CD14-positive monocyte (primary cell): ENCODE data around the gene ZSCAN10. TPM values are rescaled to one million over a fixed set of nuclear protein-coding genes. Genes with fewer than 3 reads are reported as not detected.
A peak's percentile ranks its signal among the peaks of the same experiment; 100 is the strongest.

Experiments
- DNase-seq, 3 donors: peaks; one replicate each; pipeline ENCODE4 v3.0.0-alpha.2; 2011 to 2022
- H2AFZ ChIP-seq: 2 replicates; pipeline ENCODE4 v1.6.0; 2012; ENCODE audit warnings: mild to moderate bottlenecking, low read depth, low read length, inconsistent platforms; ENCODE audit not compliant: insufficient read depth, poor library complexity, severe bottlenecking
- H3K27ac ChIP-seq, 2 donors: 1 replicate in 1 of 2; 2 replicates in 1 of 2; pipeline ENCODE4 v1.5.1; 2012 to 2013; ENCODE audit warnings: low read length in 2 of 2, control low read depth in 1 of 2, inconsistent platforms in 1 of 2, low read depth in 1 of 2, mild to moderate bottlenecking in 1 of 2
- H3K27me3 ChIP-seq, 2 donors: one replicate each; pipeline versions ENCODE4 v1.6.0 to v1.6.1; 2011 to 2013; ENCODE audit warnings: low read length in 2 of 2; ENCODE audit not compliant: control insufficient read depth in 2 of 2, insufficient read depth in 2 of 2
- H3K36me3 ChIP-seq, 2 donors: replicated peaks in 1 of 2; 1 replicate in 1 of 2; 2 replicates in 1 of 2; pipeline versions ENCODE4 v1.5.1 to v1.6.1; 2012 to 2013; ENCODE audit warnings: low read length in 2 of 2, control low read depth in 1 of 2, inconsistent platforms in 1 of 2, mild to moderate bottlenecking in 1 of 2; ENCODE audit not compliant: insufficient read depth in 2 of 2, control insufficient read depth in 1 of 2
- H3K4me1 ChIP-seq, 2 donors: 1 replicate in 1 of 2; 2 replicates in 1 of 2; pipeline versions ENCODE4 v1.5.1 to v1.6.1; 2012 to 2013; ENCODE audit warnings: low read length in 2 of 2, control low read depth in 1 of 2, inconsistent platforms in 1 of 2, mild to moderate bottlenecking in 1 of 2, moderate library complexity in 1 of 2; ENCODE audit not compliant: insufficient read depth in 2 of 2, control insufficient read depth in 1 of 2
- H3K4me2 ChIP-seq: replicated peaks from 2 replicates; pipeline ENCODE3; 2012; ENCODE audit warnings: low read length, moderate library complexity, mild to moderate bottlenecking; ENCODE audit not compliant: poor library complexity, severe bottlenecking; ENCODE audit errors: extremely low read depth
- H3K4me3 ChIP-seq, 3 experiments: fragments of 200-600 bp in 1 of 3; sonication (generic) in 1 of 3; replicated peaks in 1 of 3; 1 replicate in 2 of 3; 2 replicates in 1 of 3; pipeline ENCODE4 v1.5.1; 2011 to 2013; ENCODE audit warnings: low read length in 3 of 3, mild to moderate bottlenecking in 3 of 3, control low read depth in 2 of 3, low read depth in 2 of 3, inconsistent platforms in 1 of 3, moderate library complexity in 1 of 3
- H3K79me2 ChIP-seq: 2 replicates; pipeline ENCODE4 v1.6.0; 2012; ENCODE audit warnings: mild to moderate bottlenecking, control low read depth, inconsistent platforms, low read length, moderate library complexity; ENCODE audit not compliant: insufficient read depth
- H3K9ac ChIP-seq: 2 replicates; pipeline ENCODE4 v1.6.0; 2017; ENCODE audit warnings: low read length, mild to moderate bottlenecking; ENCODE audit not compliant: insufficient read depth, poor library complexity, severe bottlenecking
- H3K9me3 ChIP-seq, 2 donors: replicated peaks in 1 of 2; 1 replicate in 1 of 2; 2 replicates in 1 of 2; pipeline versions ENCODE4 v1.5.1 to v1.6.1; 2012 to 2013; ENCODE audit warnings: low read length in 2 of 2, control low read depth in 1 of 2; ENCODE audit not compliant: control insufficient read depth in 1 of 2, insufficient read depth in 1 of 2
- H4K20me1 ChIP-seq: 2 replicates; pipeline ENCODE4 v1.6.0; 2012; ENCODE audit warnings: mild to moderate bottlenecking, low read length, control low read depth, moderate library complexity; ENCODE audit not compliant: insufficient read depth
- H3K27ac Mint-ChIP-seq, 7 donors: one replicate each; pipeline ENCODE4 v1.8.0; 2020; ENCODE audit warnings: mild to moderate bottlenecking in 7 of 7, mixed read lengths in 7 of 7, moderate library complexity in 6 of 7, inconsistent platforms in 2 of 7
- H3K27me3 Mint-ChIP-seq, 3 donors: one replicate each; pipeline ENCODE4 v1.8.0; 2021 to 2022; ENCODE audit warnings: low read depth in 3 of 3, mild to moderate bottlenecking in 3 of 3, mixed read lengths in 3 of 3, moderate library complexity in 3 of 3, inconsistent platforms in 1 of 3
- H3K36me3 Mint-ChIP-seq, 2 donors: one replicate each; pipeline ENCODE4 v1.8.0; 2020; ENCODE audit warnings: mixed read lengths in 2 of 2, inconsistent platforms in 1 of 2, mild to moderate bottlenecking in 1 of 2
- H3K4me1 Mint-ChIP-seq: one replicate; pipeline ENCODE4 v1.8.0; 2020; ENCODE audit warnings: mild to moderate bottlenecking, mixed read lengths
- H3K4me3 Mint-ChIP-seq, 2 donors: one replicate each; pipeline ENCODE4 v1.8.0; 2020; ENCODE audit warnings: mild to moderate bottlenecking in 2 of 2, mixed read lengths in 2 of 2, moderate library complexity in 1 of 2
- H3K9me3 Mint-ChIP-seq, 7 donors: one replicate each; pipeline ENCODE4 v1.8.0; 2020 to 2022; ENCODE audit warnings: mixed read lengths in 7 of 7, mild to moderate bottlenecking in 6 of 7, moderate library complexity in 6 of 7, inconsistent platforms in 2 of 7
- WGBS: methylation state at CpG from one replicate; pipeline ENCODE4 v1.1.5; 2013; ENCODE audit warnings: missing lambda C conversion rate; ENCODE audit not compliant: insufficient coverage; 5-methylcytosine and 5-hydroxymethylcytosine counted together
- intact Hi-C, 2 donors: fragments of 100-400 bp; cut with micrococcal nuclease; formaldehyde crosslinking; loops; one replicate each; pipeline versions ENCODE4 v1.15.0 to v1.15.1; 2023
- polyA plus RNA-seq, 3 donors: library from polyadenylated mRNA; depleted of rRNA in 1 of 3; unstranded in 2 of 3; stranded (reverse) in 1 of 3; fragments of 300-500 nt in 2 of 3; fragments of >200 nt in 1 of 3; fragmentation: Illumina TruSeq in 2 of 3; gene quantifications; 1 replicate in 2 of 3; 2 replicates in 1 of 3; pipeline ENCODE4 v1.2.3, GENCODE V29; 2012 to 2021
- TF ChIP-seq, protein P1 (sequence below): fragments of 200-600 bp; IDR thresholded peaks from one replicate; pipeline ENCODE4 v1.8.0; 2022; ENCODE audit warnings: antibody characterized with exemption, mild to moderate bottlenecking

Gene ZSCAN10
- polyA plus RNA-seq, 3 donors: 0.29 TPM; not detected in 2

- Histone ChIP-seq H3K4me2 (no peak overlapping the region), H3K27ac (no peak overlapping the region), H3K27me3 (no peaks in the 10 kb centered on the region), H3K9me3 (no peaks in the 10 kb centered on the region), H2AFZ (no peak overlapping the region), H3K79me2 (peaks cover 15% of the 10 kb centered on the region), H4K20me1 (no peaks in the 10 kb centered on the region), H3K4me3 (no peak overlapping the region), H3K4me1 (peaks cover 30 to 45% of the 10 kb centered on the region in 2 donors), H3K36me3 (no peaks in the 10 kb centered on the region), H3K9ac (no peak overlapping the region)
- Mint-ChIP-seq H3K4me3 (no peak overlapping the region), H3K36me3 (peaks cover 4 to 6% of the 10 kb centered on the region in 2 donors), H3K4me1 (peaks cover 35% of the 10 kb centered on the region), H3K9me3 (no peaks in the 10 kb centered on the region), H3K27ac (peak overlapping the region in 1 of 7 donors; percentile 57), H3K27me3 (peaks cover 4 to 8% (median 4%) of the 10 kb centered on the region in 3 donors)
- 94% methylated on average over 6 of the region's 6 CpGs for WGBS
- TF ChIP-seq, protein P1, sequence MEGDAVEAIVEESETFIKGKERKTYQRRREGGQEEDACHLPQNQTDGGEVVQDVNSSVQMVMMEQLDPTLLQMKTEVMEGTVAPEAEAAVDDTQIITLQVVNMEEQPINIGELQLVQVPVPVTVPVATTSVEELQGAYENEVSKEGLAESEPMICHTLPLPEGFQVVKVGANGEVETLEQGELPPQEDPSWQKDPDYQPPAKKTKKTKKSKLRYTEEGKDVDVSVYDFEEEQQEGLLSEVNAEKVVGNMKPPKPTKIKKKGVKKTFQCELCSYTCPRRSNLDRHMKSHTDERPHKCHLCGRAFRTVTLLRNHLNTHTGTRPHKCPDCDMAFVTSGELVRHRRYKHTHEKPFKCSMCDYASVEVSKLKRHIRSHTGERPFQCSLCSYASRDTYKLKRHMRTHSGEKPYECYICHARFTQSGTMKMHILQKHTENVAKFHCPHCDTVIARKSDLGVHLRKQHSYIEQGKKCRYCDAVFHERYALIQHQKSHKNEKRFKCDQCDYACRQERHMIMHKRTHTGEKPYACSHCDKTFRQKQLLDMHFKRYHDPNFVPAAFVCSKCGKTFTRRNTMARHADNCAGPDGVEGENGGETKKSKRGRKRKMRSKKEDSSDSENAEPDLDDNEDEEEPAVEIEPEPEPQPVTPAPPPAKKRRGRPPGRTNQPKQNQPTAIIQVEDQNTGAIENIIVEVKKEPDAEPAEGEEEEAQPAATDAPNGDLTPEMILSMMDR: no peak
- DNase-seq: no peak
- intact Hi-C loops: loop anchor here (2.0 to 10.0 kb wide), 4 partner anchors 69 to 213 kb away; partner anchors contain the start of genes FLYWCH1 (in 1 of the 2), HCFC1R1 (in 1 of the 2), THOC6 (in 1 of the 2) and TNFRSF12A (in 1 of the 2)
These were observed 28.7 kb upstream of the ZSCAN10 start for GRCh38 chr16:3127745-3128144.

GRCh38 chr16:3123986-3124886 is 25.1 kb upstream of the ZSCAN10 start:
- Histone ChIP-seq H3K4me2 (peak overlapping the region; percentile 99), H3K9ac (peak overlapping the region; percentile 60), H3K27me3 (no peaks in the 10 kb centered on the region), H3K4me3 (peak overlapping the region; percentile 52 to 99 (median 95)), H3K36me3 (peaks cover 0 to 8% of the 10 kb centered on the region in 2 donors), H3K79me2 (peaks cover 8% of the 10 kb centered on the region), H3K9me3 (no peaks in the 10 kb centered on the region), H4K20me1 (no peaks in the 10 kb centered on the region), H3K27ac (peak overlapping the region; percentile 68 to 69), H2AFZ (peak overlapping the region; percentile 99), H3K4me1 (peaks cover 20 to 29% of the 10 kb centered on the region in 2 donors)
- peaks cover 4 to 8% (median 6%) of the 10 kb centered on the region in 3 donors for H3K27me3 Mint-ChIP-seq
- H3K27ac Mint-ChIP-seq: peak overlapping the region; percentile 88 to 98 (median 97)
- H3K9me3 Mint-ChIP-seq: no peaks in the 10 kb centered on the region
- H3K36me3 Mint-ChIP-seq: peaks cover 6 to 7% of the 10 kb centered on the region in 2 donors
- TF ChIP-seq, protein P1: no peak
- under 1% methylated on average over 71 of the region's 72 CpGs for WGBS
- DNase-seq: peak; percentile 88 to 95 (median 90)
- H3K4me1 Mint-ChIP-seq: peaks cover 23% of the 10 kb centered on the region
- intact Hi-C loops: loop anchor here (2.0 to 10.0 kb wide), 4 partner anchors 21 to 209 kb away; partner anchors contain the start of genes FLYWCH1 (in 1 of the 2), HCFC1R1 (in 1 of the 2), THOC6 (in 1 of the 2) and TNFRSF12A (in 1 of the 2)
- peak overlapping the region; percentile 94 to 97 for H3K4me3 Mint-ChIP-seq
